Smooth muscle cell of the brain vasculature (primary cell): Measurements from ENCODE around the gene INTS12.

Source experiments
- DNase-seq: peaks from one replicate; pipeline ENCODE4 v3.0.0-alpha.2; 2012; ENCODE audit warnings: low read depth, low spot score

INTS12 gene

DNA sequence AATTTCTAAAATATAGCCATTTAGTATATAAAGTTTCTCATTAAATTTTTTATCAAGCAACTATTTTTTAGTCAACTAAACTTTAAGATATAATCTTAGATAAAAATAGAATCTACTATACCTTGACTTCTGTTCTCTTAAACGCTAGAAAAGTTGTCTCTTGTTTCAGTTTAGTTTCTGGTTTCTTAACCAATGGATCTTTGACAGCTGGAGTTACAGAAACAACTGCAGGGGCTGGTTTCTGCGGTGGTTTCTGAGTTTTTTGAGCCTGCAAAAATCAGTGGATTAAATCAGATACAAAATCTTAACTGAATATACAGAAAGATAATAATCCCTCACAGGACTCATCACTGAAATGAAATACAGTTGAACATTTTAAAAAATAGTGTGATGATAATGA lies 21.9 kb downstream of the INTS12 start:
- DNase-seq: no peak

- no peak for DNase-seq
Observed at GRCh38 chr4:105683038-105683437, 25.5 kb downstream of the INTS12 start.

DNA sequence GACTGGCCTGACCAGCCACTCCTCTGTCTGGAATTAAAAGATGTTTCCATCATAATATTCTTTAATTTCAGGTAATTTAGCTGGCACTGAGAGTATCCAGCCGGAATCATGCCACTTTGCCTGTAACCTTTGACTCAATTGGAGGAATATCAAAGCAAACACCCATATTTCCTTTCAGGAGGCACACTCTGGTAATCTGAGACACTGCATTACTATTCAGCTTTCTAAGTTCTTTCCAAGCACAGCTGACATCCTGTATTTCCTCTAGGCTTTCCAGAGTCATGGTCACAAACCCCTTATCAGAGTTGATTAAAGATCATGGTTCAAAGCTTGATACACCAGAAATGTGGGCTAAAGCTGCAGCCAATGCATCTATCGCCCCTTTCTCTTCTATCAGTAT lies 29.3 kb downstream of the INTS12 start:
- DNase-seq: no peak

GRCh38 chr4:105677709-105678108 lies 30.8 kb downstream of the INTS12 start:
- DNase-seq: no peak

- no peak for DNase-seq
Observed at GRCh38 chr4:105674011-105674410, 34.5 kb downstream of the INTS12 start.

DNA sequence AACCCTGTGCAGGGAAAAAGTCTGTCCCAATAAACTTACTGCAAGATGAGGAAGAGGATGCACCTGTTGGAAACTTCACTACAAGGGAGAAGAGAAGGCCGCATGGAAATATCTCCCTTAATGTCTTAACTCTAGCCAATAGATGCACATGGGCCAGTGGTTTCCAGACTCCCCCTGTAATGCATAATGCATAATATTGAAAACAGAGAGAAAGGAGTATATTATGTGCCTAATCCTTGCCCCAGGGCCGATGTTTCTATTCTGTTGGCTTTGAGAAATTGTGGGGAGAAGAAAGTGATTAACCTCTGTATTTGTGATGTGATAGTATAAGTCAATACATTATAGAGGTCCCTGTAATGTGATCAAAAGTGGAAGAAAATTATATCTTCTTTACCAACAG lies 37.2 kb downstream of the INTS12 start:
- no peak for DNase-seq

GRCh38 chr4:105670684-105671083 lies 37.8 kb downstream of the INTS12 start:
- no peak for DNase-seq

GRCh38 chr4:105666693-105667092 lies 41.8 kb downstream of the INTS12 start:
- no peak for DNase-seq

- DNase-seq: no peak
Observed at GRCh38 chr4:105662935-105663675, 45.4 kb downstream of the INTS12 start.

- DNase-seq: no peak
Observed at GRCh38 chr4:105661028-105661427, 47.5 kb downstream of the INTS12 start.

DNA sequence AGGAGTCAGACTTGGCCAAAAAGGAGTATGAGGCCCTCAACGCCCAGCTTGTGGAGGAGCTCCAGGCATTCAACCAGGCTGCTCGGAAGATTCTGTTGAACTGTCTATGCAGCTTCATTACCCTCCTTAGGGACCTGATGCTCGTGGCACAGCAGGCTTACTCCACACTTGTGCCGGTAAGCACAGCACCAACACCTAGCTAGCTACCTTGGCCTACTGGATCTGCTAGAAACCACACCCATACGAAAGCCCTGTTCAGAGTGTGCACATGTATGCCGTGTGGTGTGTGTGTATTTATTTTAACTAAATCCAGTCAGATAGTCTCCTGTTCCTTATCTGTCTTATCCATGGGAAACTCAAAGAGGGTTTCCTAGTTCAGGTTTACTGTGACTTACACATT lies 49.3 kb downstream of the INTS12 start:
- no peak for DNase-seq

DNA sequence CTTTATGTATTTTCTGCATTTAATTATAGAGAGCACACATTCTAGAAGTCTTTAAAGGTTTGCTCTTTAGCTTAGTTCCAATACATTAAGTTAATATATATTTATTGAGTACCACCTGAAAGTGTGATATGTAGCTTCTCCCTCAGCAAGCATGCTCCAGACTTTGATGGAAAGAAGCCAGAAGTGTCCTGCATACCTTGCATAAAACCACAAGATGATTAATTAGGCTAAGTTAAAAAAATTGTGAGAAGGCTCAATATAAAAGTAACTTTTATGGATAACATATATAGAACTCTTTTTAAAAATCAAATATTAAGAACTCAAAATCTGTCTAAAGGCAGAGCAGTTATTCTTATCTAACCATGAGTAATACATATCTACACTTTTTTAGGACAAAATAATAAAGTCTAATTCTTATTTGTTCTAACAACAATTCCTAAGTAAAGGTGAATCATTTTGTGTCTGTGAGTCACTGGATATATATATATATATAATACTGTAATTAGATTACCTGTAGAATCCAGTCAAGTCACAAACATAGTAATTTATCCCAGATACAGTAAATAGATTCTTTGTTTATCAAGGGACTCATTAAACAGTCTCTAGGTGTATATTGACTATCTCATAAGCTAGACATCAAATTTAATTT lies 51.2 kb downstream of the INTS12 start:
- DNase-seq: no peak

- DNase-seq: no peak
Observed at GRCh38 chr4:105652286-105652888, 56.1 kb downstream of the INTS12 start.

DNA sequence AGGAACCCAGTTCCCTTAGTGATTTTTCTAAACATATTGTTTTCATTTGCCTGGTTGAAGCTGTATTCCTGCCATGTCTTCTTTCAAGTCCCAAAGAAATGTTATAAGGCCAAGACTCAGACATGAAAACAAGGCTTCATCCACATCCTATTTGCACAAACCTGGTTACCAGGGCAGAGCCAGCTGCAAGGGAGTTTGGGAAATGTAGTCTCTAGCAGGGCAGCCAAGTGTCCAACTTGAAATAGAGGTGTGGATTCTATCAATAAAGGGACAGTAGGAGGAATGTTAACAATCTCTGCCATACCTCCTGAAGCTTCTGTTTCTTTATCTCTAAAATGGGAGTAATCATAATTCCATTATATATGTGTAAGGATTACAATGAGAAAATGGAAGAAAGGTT lies 56.6 kb downstream of the INTS12 start:
- no peak for DNase-seq

GRCh38 chr4:105650190-105650589 lies 58.3 kb downstream of the INTS12 start:
- DNase-seq: no peak

DNA sequence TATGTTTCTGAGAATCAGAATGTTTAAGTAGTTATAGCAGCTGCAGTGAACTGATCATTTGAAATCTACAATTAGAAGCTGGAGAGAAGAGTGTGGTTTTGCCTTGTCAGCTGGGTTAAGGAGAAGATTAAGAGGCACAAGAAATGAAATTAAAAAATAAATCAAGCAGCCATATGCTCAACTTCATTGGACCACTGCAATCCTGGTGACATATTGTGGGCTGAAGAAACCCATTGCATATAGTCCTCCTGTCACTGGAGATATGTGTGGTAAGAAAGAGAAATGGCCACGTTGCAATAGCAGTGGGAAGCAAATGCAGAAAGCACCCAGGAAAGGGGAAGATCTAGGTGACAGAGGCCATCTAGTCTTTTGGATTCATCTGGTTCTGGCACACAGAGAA lies 63.0 kb downstream of the INTS12 start:
- DNase-seq: no peak

- no peak for DNase-seq
Observed at GRCh38 chr4:105644257-105644656, 64.2 kb downstream of the INTS12 start.

DNA sequence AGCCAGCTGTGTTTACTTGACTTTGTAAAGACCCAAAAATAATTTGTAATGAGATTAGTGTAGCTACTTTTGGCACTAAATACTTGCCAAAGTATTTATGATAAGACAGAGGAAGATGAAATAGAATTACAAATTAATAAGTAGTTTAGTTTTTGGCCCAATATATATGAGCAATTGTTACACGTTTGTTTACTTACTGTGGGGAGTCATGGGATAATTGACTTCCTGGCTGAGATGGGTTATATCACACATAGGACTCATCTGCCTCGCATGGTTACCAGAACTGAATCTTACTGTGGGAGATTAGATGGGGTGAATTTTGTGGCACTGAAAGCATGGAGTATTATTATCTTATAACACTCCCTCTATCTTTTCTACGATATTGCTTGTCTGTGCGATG lies 66.6 kb downstream of the INTS12 start:
- no peak for DNase-seq

GRCh38 chr4:105637408-105638176 lies 70.9 kb downstream of the INTS12 start:
- no peak for DNase-seq

GRCh38 chr4:105634402-105635080 lies 73.9 kb downstream of the INTS12 start:
- no peak for DNase-seq

- DNase-seq: no peak
Observed at GRCh38 chr4:105633241-105633640, 75.2 kb downstream of the INTS12 start.
